GM10266 (cell line): ENCODE results near the gene GALK1.
"Not testable (repeated sequence)": the region's sequence is repeated elsewhere in the genome, so short reads cannot be mapped to it uniquely, and the experiment has no call there.

Experiments used
- DNase-seq: peaks from one replicate; pipeline ENCODE4 v3.0.0; 2012; ENCODE audit errors: extremely low spot score
- TF ChIP-seq, protein P1 (sequence below): IDR thresholded peaks from 2 replicates; pipeline ENCODE4 v1.5.1; 2012; ENCODE audit warnings: mild to moderate bottlenecking, low read depth; ENCODE audit not compliant: control insufficient read depth, insufficient read depth; ENCODE audit errors: missing control alignments

GALK1 gene

DNA sequence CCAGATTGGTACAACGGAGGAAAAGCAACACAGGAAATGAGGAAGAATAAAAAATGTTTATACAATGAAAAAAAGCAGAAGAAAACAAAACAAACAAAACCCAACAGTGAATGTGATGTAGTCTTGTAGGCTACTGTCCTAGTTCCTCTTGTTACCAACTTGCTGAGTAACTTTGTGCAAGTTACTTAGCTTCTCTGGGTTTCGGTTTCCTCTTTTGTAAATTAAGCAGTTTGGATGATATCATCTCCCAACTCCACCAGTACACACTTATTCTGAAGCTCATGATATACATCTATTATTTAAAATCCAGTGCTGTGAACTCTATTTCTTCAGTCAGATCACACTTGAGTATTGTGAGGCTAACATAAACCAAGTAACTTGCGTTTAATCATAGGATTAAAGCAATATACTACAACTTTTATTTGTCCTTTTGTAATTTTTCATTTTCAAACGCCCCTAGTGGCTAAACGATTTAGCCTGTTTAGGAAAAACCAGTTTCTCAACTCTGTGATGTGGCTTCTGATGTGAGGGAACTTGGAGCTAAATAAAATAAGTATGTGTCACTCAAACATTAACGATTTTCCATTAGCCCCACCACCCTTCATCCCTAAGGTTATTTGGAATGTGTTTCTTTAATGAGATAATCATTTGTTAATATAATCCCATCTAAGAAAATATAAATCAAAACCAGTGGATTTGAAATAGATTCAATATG lies 18.2 kb upstream of the GALK1 start:
- DNase-seq: peak; percentile 75

DNA sequence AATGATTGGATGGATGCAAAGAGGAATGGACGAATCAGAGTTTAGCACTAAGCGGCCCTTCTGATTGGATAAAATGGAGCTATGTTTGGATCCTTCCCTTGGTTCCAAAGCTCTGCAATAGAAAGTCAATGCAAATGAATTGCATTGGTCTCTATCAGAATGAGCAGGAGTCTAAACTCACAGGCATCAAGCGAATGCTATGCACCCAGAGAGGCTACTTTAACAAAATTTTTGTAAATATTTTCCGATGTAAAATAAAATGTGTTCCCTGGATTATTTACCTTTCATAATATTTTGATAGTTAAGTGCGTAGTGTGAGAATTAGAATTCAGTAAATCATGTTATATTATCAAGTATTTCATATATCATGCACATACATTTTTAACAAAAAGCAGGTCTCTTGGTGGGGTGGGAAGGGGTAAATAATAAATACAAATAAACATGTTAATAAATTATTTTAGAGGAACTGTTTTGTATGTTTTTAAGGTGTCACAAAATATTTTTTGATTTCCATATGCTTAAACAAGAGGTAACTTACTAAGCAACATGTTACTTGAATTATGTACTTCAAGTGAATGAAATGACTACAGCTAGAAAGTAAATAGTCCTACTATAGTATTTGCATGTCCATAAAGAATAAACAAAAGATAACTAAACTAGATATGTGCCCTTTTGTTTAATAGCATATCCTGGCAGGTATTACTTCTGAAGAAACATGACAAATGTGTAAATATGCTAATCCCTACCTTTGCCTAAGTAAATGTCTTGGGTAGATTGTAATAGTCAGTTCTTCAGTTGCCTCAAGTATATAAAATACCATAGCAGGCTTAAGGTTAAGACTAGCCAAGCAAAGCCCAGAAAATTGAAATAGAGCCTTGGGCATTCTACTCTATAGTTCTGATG lies 15.2 kb upstream of the GALK1 start:
- TF ChIP-seq, protein P1, sequence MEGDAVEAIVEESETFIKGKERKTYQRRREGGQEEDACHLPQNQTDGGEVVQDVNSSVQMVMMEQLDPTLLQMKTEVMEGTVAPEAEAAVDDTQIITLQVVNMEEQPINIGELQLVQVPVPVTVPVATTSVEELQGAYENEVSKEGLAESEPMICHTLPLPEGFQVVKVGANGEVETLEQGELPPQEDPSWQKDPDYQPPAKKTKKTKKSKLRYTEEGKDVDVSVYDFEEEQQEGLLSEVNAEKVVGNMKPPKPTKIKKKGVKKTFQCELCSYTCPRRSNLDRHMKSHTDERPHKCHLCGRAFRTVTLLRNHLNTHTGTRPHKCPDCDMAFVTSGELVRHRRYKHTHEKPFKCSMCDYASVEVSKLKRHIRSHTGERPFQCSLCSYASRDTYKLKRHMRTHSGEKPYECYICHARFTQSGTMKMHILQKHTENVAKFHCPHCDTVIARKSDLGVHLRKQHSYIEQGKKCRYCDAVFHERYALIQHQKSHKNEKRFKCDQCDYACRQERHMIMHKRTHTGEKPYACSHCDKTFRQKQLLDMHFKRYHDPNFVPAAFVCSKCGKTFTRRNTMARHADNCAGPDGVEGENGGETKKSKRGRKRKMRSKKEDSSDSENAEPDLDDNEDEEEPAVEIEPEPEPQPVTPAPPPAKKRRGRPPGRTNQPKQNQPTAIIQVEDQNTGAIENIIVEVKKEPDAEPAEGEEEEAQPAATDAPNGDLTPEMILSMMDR: no peak
- DNase-seq: no peak

More for the DNA sequence above, 18.2 kb upstream of the GALK1 start:
- TF ChIP-seq, protein P1: peak; percentile 33

DNA sequence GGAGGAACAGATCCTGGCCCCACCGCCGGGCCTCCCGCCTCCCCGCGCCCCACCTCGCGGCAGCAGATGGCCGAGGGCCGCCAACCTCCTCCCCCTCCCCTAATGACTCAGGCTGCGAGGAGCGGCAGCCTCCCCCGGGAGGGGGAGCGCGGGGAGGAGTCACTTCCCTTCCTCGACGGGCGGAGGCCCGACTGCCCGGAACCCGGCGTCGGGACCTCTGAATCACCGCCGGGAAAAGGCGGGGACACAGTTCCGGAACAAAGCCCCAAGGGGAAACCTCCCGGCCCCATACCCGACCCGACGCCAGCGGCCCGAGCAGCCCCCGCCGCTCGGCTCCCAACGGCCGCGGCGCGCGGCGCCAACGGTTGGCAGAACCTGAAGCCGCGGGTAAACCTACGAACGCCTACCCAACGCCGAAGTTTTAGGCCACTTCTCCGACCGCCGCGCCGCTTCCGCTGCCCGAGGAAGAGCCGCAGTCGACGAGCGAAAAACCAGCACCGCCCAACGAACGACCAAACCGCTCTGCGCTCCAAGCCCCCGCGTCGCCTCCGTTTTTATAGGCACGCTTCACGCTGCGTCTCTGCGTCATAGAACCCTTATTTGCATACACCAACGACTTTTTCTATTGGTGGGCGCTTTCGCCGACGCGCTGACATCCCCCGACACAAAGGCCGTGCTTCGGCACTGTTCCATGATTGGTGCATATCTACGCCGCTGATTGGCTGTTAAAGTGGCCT lies 14.4 kb upstream of the GALK1 start:
- TF ChIP-seq, protein P1: no peak
- peak; percentile 97 for DNase-seq

DNA sequence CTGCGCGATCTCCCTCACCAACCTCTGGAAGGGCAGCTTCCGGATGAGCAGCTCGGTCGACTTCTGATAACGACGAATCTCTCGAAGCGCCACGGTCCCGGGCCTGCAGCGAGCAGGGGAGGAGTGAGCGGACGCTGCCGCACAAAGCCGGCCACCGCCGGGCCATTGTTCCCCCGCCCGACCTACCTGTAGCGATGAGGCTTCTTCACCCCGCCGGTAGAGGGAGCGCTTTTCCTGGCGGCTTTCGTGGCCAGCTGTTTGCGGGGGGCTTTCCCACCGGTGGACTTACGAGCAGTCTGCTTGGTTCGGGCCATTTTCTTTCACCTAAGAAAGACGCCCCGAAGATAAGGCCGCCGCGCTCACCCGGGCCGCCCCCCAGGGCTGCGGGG lies 13.9 kb upstream of the GALK1 start:
- DNase-seq: peak; percentile 62
- TF ChIP-seq, protein P1: peak; percentile 73

DNA sequence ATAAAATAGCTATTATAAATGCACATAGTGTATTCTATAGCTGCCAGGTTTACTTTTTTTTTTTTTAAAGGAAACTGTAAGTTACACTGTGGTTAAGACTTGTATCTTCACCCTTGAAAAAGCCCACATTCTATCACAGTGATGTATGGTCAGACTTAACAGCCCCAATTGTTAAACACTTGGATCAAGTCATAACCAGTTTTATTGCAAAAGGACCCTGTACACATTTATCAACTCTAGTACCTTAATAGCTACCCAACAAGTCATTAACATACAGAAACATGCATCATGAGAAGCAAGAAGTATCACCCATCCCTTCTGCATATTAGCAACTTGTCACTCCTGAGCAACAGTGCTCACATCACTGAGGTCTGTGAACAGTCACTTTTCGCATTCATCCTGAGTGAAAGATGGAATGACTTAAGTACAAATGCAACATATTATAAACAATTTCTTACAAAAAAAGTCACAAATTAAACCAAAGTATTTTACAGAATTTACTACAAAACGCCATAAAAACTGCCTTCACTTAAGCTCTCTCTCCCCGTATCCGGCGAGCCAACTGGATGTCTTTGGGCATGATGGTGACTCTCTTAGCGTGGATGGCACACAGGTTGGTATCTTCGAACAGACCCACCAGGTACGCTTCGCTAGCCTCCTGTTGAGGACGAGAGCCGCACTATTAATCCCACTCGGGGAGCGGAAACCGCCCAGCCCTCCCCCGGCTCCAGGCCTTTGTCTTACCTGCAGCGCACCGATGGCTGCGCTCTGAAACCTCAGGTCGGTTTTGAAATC lies 13.3 kb upstream of the GALK1 start:
- DNase-seq: not testable (repeated sequence)

DNA sequence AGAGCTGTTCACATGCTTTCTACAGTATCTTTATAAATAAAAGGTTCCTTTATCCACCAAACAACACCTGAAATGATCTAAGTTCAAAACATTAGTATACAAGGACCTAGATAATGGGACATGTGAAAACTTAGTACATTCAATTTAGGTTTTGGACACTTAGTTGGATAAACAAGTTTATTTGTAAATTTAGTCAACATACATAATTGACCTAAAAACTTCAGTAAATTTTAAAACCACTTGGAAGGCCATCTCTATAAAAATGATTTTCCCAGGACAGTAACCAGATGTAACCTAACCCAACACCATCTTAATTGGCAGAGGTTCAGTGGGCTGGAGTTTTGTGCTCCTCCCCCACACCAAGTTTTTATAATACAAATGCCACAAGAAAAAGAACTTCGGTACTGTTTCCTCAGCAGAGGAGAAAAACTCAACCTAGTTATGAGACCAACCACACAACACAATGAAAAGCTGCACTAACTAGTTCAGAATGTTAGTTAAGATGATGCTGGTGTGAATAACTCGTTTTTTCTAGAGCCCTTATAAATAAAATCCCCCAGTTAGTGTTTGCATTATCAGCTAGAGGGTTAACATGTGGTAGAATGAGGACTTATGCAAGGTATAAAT lies 12.4 kb upstream of the GALK1 start:
- DNase-seq: no peak

More for the DNA sequence above, 12.4 kb upstream of the GALK1 start:
- TF ChIP-seq, protein P1: no peak
